KOPT-K1 (cell line): ENCODE results near the gene RCAN2.

Experiments
- H3K27ac ChIP-seq: fragments of 200-600 bp; sonication (generic); 2 replicates; pipeline ENCODE4 v1.5.1; 2016; ENCODE audit warnings: antibody characterized with exemption, mild to moderate bottlenecking, low read depth, low read length; ENCODE audit not compliant: poor library complexity, severe bottlenecking
- H3K36me3 ChIP-seq: fragments of 200-600 bp; sonication (generic); 2 replicates; pipeline ENCODE4 v1.5.1; 2017; ENCODE audit warnings: antibody characterized with exemption, mild to moderate bottlenecking, low read length, moderate library complexity; ENCODE audit not compliant: insufficient read depth
- H3K9me3 ChIP-seq: fragments of 200-600 bp; sonication (generic); 2 replicates; pipeline ENCODE4 v1.5.1; 2017; ENCODE audit warnings: antibody characterized with exemption, low read length, mild to moderate bottlenecking; ENCODE audit not compliant: insufficient read depth, poor library complexity, severe bottlenecking

RCAN2 gene

GRCh38 chr6:46216879-46217278, 274.4 kb downstream of the RCAN2 start:
- no peaks in the 10 kb centered on the region for H3K36me3 ChIP-seq
- no peak overlapping the region for H3K27ac ChIP-seq
- H3K9me3 ChIP-seq, result no peaks in the 10 kb centered on the region

DNA sequence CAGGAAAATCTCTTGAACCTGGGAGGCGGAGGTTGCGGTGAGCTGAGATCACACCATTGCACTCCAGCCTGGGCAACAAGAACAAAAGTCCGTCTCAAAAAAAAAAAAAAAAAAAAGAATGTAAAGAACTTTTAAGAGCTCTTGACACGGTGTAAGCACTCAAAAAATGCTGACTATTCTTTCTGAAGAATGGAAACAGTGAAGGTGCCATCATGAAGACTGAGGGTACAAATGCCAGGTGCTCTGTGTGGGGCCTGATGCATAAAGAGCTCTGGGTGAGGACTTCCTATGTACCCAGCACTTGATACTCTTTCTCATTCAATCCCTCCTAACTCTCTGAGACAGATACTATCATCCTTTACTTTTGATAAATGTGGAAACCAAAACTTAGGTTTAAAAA, 275.5 kb downstream of the RCAN2 start:
- no peaks in the 10 kb centered on the region for H3K36me3 ChIP-seq
- H3K9me3 ChIP-seq, result no peaks in the 10 kb centered on the region
- H3K27ac ChIP-seq, result no peak overlapping the region

DNA sequence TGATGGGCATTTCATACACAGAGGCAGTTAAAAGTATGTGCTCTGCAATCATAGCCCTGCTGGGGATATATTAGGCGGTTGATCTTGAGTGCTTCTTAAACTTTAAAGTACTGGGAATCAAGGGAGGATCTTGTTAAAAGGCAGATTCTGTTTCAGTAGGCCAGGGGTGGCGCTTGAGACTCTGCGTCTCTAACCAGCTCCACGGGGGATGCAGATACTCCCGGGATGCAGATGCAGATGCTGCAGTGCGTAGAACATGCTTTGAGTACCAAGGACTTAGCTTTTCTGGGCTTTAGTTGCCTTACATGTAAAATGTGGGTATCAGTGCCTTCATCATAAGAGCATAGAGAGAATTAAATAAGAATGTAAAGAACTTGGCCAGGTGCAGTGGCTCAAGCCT, 276.0 kb downstream of the RCAN2 start:
- H3K36me3 ChIP-seq, result no peaks in the 10 kb centered on the region
- no peaks in the 10 kb centered on the region for H3K9me3 ChIP-seq
- H3K27ac ChIP-seq, result no peak overlapping the region

GRCh38 chr6:46211917-46212316, 279.3 kb downstream of the RCAN2 start:
- Histone ChIP-seq H3K9me3 (no peaks in the 10 kb centered on the region), H3K27ac (no peak overlapping the region), H3K36me3 (no peaks in the 10 kb centered on the region)

GRCh38 chr6:46210294-46210693, 281.0 kb downstream of the RCAN2 start:
- H3K9me3 ChIP-seq, result no peaks in the 10 kb centered on the region
- no peaks in the 10 kb centered on the region for H3K36me3 ChIP-seq

DNA sequence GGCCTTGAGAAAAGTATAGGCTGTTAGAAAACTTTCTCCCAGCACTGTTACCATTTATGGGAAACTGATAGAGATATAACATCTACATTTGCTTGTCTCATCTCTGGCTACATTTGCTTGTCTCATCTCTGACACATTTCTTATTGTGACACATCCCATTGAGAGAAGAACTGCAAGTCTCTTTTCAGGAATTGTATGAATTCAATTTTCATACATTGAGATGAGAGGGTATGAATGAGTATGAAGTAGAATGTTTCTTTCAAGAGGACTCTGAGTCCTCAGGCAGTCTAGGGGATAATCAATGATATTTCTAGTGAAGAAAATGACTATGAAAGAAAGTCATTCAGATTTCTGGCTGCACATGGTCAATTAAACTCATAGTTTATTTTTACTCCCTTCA, 282.9 kb downstream of the RCAN2 start:
- H3K36me3 ChIP-seq, result no peaks in the 10 kb centered on the region
- H3K27ac ChIP-seq, result no peak overlapping the region
- no peaks in the 10 kb centered on the region for H3K9me3 ChIP-seq

More at GRCh38 chr6:46210294-46210693, 281.0 kb downstream of the RCAN2 start:
- H3K27ac ChIP-seq, result no peak overlapping the region

DNA sequence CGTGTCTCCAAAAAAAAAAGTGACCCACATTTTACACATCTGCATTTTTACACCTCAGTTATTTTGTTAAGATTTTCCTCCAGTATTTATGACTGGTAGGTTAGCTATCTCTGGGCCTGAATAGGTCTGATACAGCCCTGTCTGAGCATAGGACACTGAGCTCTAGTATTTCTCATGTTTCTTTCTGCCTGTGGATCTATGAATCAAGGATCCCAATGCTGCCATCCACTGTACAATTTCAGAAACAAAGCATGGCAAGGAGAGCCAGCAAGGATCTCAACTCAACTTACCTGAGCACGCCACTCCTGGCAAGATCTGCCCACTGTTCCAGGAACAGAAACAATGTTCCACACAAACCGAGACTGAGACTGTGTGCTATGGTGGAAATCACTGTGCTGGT, 284.1 kb downstream of the RCAN2 start:
- no peaks in the 10 kb centered on the region for H3K9me3 ChIP-seq
- no peaks in the 10 kb centered on the region for H3K36me3 ChIP-seq
- H3K27ac ChIP-seq, result no peak overlapping the region

GRCh38 chr6:46204880-46205650, 286.2 kb downstream of the RCAN2 start:
- H3K36me3 ChIP-seq, result no peaks in the 10 kb centered on the region
- H3K27ac ChIP-seq, result no peak overlapping the region
- no peaks in the 10 kb centered on the region for H3K9me3 ChIP-seq

DNA sequence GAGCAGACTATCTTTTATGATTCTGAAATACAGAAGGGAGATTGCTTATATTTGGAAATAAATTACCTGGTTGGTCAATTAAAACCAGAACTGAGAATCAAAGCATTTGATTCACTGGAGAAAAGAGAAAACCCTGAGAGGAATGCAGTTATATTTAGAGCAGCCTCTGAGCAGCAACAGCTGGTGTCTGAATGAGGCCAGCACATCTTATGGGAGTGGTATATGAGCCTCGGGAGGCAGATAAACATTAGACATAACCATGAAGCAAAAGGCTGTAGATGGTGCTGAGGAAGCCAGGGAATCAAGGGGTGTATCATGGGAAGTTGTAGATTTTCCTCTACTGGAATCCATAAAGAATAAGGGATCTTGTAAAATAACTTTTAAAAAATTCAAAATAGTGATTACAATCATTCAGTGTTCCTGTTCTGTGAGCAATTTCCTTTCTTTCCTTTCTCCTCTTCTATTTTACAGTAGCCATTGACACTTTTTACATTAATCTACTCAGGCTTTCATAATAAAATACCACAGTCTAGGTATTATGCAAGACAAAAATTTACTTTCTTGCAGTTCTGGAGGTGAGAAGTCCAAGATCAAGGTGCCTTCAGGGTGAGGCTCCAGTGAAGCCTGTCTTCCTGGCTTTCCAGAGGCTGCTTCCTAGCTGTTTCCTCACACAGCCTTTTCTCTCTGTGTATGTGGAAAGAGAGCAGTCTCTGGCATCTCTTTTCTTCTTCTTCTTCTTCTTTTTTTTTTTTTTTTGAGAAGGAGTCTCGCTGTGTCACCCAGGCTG, 287.7 kb downstream of the RCAN2 start:
- no peak overlapping the region for H3K27ac ChIP-seq
- no peaks in the 10 kb centered on the region for H3K9me3 ChIP-seq
- H3K36me3 ChIP-seq, result no peaks in the 10 kb centered on the region

DNA sequence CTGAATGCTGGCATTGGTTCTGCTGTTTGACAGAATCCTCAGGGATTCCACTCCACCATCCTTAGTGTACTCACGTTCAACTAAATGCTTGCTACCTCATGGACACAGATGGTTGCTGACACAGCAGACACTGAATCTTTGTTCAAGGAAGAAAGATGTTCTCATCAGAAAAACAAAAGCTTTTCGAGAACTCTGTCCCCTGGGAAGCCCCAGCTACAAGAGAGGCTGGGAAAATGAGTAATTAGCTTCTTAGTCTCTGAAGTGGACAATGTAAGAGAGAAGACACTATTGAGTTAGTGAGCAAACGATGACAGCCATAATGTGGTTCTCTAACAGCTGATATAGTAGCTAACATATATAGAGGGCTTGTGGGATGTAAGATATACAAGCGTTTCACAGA, 289.5 kb downstream of the RCAN2 start:
- Histone ChIP-seq H3K9me3 (no peaks in the 10 kb centered on the region), H3K27ac (no peak overlapping the region), H3K36me3 (no peaks in the 10 kb centered on the region)

- Histone ChIP-seq H3K36me3 (no peaks in the 10 kb centered on the region), H3K9me3 (no peaks in the 10 kb centered on the region), H3K27ac (no peak overlapping the region)
Measured at GRCh38 chr6:46199387-46199786, 291.9 kb downstream of the RCAN2 start.

- Histone ChIP-seq H3K36me3 (no peaks in the 10 kb centered on the region), H3K9me3 (no peaks in the 10 kb centered on the region), H3K27ac (no peak overlapping the region)
Measured at GRCh38 chr6:46191961-46192360, 299.3 kb downstream of the RCAN2 start.

GRCh38 chr6:46190889-46191288, 300.4 kb downstream of the RCAN2 start:
- no peak overlapping the region for H3K27ac ChIP-seq
- H3K9me3 ChIP-seq, result no peaks in the 10 kb centered on the region
- no peaks in the 10 kb centered on the region for H3K36me3 ChIP-seq

DNA sequence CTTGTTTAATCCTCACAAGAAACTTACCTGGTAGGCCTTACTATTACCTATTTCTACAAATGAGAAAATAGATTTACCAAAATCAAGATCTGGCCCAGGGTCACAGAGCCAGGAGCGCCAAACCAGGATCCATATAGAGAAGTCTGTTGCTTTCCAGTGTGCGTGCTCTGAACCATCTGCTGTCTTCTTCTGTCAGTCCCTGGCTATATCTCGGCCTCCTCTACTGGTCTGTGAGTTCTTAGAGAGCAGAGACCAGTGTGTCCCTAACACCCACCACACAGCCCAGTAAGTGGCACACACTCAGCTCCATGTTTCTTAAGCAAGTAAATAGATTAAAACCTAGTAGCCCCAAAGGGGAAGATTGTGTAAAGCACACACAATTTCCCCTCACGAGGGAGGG, 301.5 kb downstream of the RCAN2 start:
- H3K9me3 ChIP-seq, result no peaks in the 10 kb centered on the region
- no peak overlapping the region for H3K27ac ChIP-seq

GRCh38 chr6:46186583-46186982, 304.7 kb downstream of the RCAN2 start:
- Histone ChIP-seq H3K36me3 (no peaks in the 10 kb centered on the region), H3K27ac (no peak overlapping the region), H3K9me3 (peaks cover 5% of the 10 kb centered on the region)

More for the DNA sequence above, 301.5 kb downstream of the RCAN2 start:
- H3K36me3 ChIP-seq, result no peaks in the 10 kb centered on the region

DNA sequence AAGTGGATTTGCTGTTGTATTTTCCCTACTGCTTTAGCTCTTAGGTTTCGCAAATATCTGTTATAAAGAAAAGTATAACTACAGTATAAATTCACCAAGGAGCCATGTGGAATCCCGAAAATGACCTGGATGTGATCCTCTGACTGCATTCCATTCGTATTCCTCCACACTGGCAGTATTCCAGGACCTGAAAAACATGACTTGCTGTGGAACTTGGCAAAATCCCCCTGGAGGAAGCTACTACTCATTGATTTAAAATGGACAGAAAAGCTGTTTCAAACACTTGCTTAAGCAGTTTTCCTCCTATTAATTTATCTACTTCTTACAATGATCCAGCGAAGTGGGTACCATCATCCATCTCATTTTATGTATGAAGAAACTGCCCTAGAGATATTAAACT, 307.1 kb downstream of the RCAN2 start:
- Histone ChIP-seq H3K36me3 (no peaks in the 10 kb centered on the region), H3K9me3 (peaks cover 5% of the 10 kb centered on the region), H3K27ac (no peak overlapping the region)
